Spleen (tissue), 7 donors: ENCODE data around the gene TMPRSS11D.

ENCODE experiments used
- POLR2A ChIP-seq, 3 donors: fragments of 450-650 bp; IDR thresholded peaks; one replicate each; pipeline ENCODE4 v1.5.1; 2017; ENCODE audit warnings: antibody characterized with exemption in 3 of 3, mild to moderate bottlenecking in 1 of 3
- POLR2AphosphoS5 ChIP-seq, 3 donors: sonication (generic); formaldehyde crosslinking; IDR thresholded peaks; one replicate each; pipeline ENCODE4 v1.5.1; 2017; ENCODE audit warnings: antibody characterized with exemption in 3 of 3
- TF ChIP-seq, protein P1 (sequence below), 11 experiments: fragments of 200-600 bp in 7 of 11; fragments of 450-650 bp in 4 of 11; sonication (generic) in 4 of 11; IDR thresholded peaks in 8 of 11; conservative IDR thresholded peaks in 3 of 11; 1 replicate in 7 of 11; 2 replicates in 4 of 11; pipeline versions ENCODE4 v1.4.0 to v1.8.0; 2016 to 2021; ENCODE audit warnings: antibody characterized with exemption in 11 of 11, inconsistent platforms in 4 of 11, mild to moderate bottlenecking in 1 of 11
- donor health status: DM: no; HTN: no; CAD: no; lungs with moderate emphysema.
- donor health status: DM: no; HTN: no; CAD: no.
- donor health status: DM: no; HTN: no; CAD: no.

- TF ChIP-seq, protein P1, sequence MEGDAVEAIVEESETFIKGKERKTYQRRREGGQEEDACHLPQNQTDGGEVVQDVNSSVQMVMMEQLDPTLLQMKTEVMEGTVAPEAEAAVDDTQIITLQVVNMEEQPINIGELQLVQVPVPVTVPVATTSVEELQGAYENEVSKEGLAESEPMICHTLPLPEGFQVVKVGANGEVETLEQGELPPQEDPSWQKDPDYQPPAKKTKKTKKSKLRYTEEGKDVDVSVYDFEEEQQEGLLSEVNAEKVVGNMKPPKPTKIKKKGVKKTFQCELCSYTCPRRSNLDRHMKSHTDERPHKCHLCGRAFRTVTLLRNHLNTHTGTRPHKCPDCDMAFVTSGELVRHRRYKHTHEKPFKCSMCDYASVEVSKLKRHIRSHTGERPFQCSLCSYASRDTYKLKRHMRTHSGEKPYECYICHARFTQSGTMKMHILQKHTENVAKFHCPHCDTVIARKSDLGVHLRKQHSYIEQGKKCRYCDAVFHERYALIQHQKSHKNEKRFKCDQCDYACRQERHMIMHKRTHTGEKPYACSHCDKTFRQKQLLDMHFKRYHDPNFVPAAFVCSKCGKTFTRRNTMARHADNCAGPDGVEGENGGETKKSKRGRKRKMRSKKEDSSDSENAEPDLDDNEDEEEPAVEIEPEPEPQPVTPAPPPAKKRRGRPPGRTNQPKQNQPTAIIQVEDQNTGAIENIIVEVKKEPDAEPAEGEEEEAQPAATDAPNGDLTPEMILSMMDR (IDR thresholded peaks at IDR 0.05 in 8 of 11, conservative IDR thresholded peaks at IDR 0.05 in 3 of 11), result no peak
- TF ChIP-seq POLR2A (IDR thresholded peaks at IDR 0.05) (no peak), POLR2AphosphoS5 (IDR thresholded peaks at IDR 0.05) (no peak)
Observed at GRCh38 chr4:67918428-67918827, 34.6 kb upstream of the TMPRSS11D start.
